WTC11 (cell line): ENCODE data around the gene CRTC2. TPM values are rescaled to one million over a fixed set of nuclear protein-coding genes. Genes with fewer than 3 reads are reported as not detected.
A peak's percentile ranks its signal among the peaks of the same experiment; 100 is the strongest.

Source experiments
- CDX4 ChIP-seq: fragments of 250-450 bp; sonication (Bioruptor Pico); IDR thresholded peaks from 2 replicates; pipeline ENCODE4 v1.9.0; 2021; ENCODE audit warnings: moderate library complexity, mild to moderate bottlenecking, inconsistent platforms, borderline replicate concordance
- CTCF ChIP-seq: fragments of 200-600 bp; IDR thresholded peaks from 2 replicates; pipeline ENCODE4 v1.8.0; 2022; ENCODE audit warnings: antibody characterized with exemption
- E2F1 ChIP-seq: sonication (generic); formaldehyde crosslinking; IDR thresholded peaks from 2 replicates; pipeline ENCODE4 v1.8.0; 2022; ENCODE audit warnings: mild to moderate bottlenecking, missing genetic modification reagents
- E2F5 ChIP-seq: sonication (generic); formaldehyde crosslinking; IDR thresholded peaks from 2 replicates; pipeline ENCODE4 v1.8.1; 2022; ENCODE audit warnings: mild to moderate bottlenecking, moderate library complexity, missing genetic modification reagents
- EMX1 ChIP-seq: fragments of 250-450 bp; sonication (Bioruptor Pico); IDR thresholded peaks from 2 replicates; pipeline ENCODE4 v1.8.0; 2021; ENCODE audit warnings: mild to moderate bottlenecking
- FOXJ3 ChIP-seq: sonication (generic); formaldehyde crosslinking; IDR thresholded peaks from 2 replicates; pipeline ENCODE4 v1.9.0; 2021; ENCODE audit warnings: missing genetic modification reagents, mild to moderate bottlenecking, borderline replicate concordance
- FOXP1 ChIP-seq: sonication (generic); formaldehyde crosslinking; IDR thresholded peaks from 2 replicates; pipeline ENCODE4 v1.8.0; 2022; ENCODE audit warnings: missing genetic modification reagents, mild to moderate bottlenecking, moderate library complexity, borderline replicate concordance
- GABPB1 ChIP-seq: sonication (generic); formaldehyde crosslinking; IDR thresholded peaks from 2 replicates; pipeline ENCODE4 v1.8.1; 2023; ENCODE audit warnings: mild to moderate bottlenecking, missing genetic modification reagents
- HMGXB4 ChIP-seq: sonication (generic); formaldehyde crosslinking; IDR thresholded peaks from 2 replicates; pipeline ENCODE4 v1.8.1; 2023; ENCODE audit warnings: mild to moderate bottlenecking, moderate library complexity, missing genetic modification reagents
- JAZF1 ChIP-seq: fragments of 250-450 bp; sonication (Bioruptor Pico); IDR thresholded peaks from 2 replicates; pipeline ENCODE4 v1.9.0; 2021; ENCODE audit warnings: moderate library complexity, mild to moderate bottlenecking, inconsistent platforms
- NFE2L1 ChIP-seq: sonication (generic); formaldehyde crosslinking; IDR thresholded peaks from 2 replicates; pipeline ENCODE4 v1.8.1; 2023; ENCODE audit warnings: missing genetic modification reagents
- NFYB ChIP-seq: sonication (generic); formaldehyde crosslinking; conservative IDR thresholded peaks from 2 replicates; pipeline ENCODE4 v1.8.0; 2022; ENCODE audit warnings: low read depth, missing genetic modification reagents
- NR1H2 ChIP-seq: sonication (generic); formaldehyde crosslinking; IDR thresholded peaks from 2 replicates; pipeline ENCODE4 v1.9.0; 2021; ENCODE audit warnings: mild to moderate bottlenecking, moderate library complexity, missing genetic modification reagents
- OVOL2 ChIP-seq: fragments of 250-450 bp; sonication (Bioruptor Pico); IDR thresholded peaks from 2 replicates; pipeline ENCODE4 v1.9.0; 2021; ENCODE audit warnings: mild to moderate bottlenecking, borderline replicate concordance
- SMAD4 ChIP-seq: sonication (generic); formaldehyde crosslinking; IDR thresholded peaks from 2 replicates; pipeline ENCODE4 v1.8.0; 2022; ENCODE audit warnings: mild to moderate bottlenecking, missing genetic modification reagents
- SP1 ChIP-seq: sonication (generic); formaldehyde crosslinking; conservative IDR thresholded peaks from 2 replicates; pipeline ENCODE4 v1.8.1; 2022; ENCODE audit warnings: missing genetic modification reagents
- ZBTB43 ChIP-seq: sonication (generic); formaldehyde crosslinking; IDR thresholded peaks from 2 replicates; pipeline ENCODE4 v1.8.1; 2023; ENCODE audit warnings: mild to moderate bottlenecking, missing genetic modification reagents
- ZNF138 ChIP-seq: sonication (generic); formaldehyde crosslinking; conservative IDR thresholded peaks from 2 replicates; pipeline ENCODE4 v1.8.1; 2022; ENCODE audit warnings: mild to moderate bottlenecking, moderate library complexity, missing genetic modification reagents
- ZNF317 ChIP-seq: sonication (generic); formaldehyde crosslinking; IDR thresholded peaks from 2 replicates; pipeline ENCODE4 v1.8.1; 2023; ENCODE audit warnings: low read depth, mild to moderate bottlenecking, moderate library complexity, missing genetic modification reagents, borderline replicate concordance
- ZNF396 ChIP-seq: fragments of 250-450 bp; sonication (Bioruptor Pico); IDR thresholded peaks from 2 replicates; pipeline ENCODE4 v1.8.0; 2021; ENCODE audit warnings: mild to moderate bottlenecking, moderate library complexity, borderline replicate concordance
- ZNF512 ChIP-seq: sonication (generic); formaldehyde crosslinking; IDR thresholded peaks from 2 replicates; pipeline ENCODE4 v1.8.1; 2022; ENCODE audit warnings: missing genetic modification reagents, borderline replicate concordance
- ZNF532 ChIP-seq: fragments of 250-450 bp; sonication (Bioruptor Pico); IDR thresholded peaks from 2 replicates; pipeline ENCODE4 v1.9.0; 2021; ENCODE audit warnings: mild to moderate bottlenecking, borderline replicate concordance
- total RNA-seq: library from RNA; stranded (reverse); gene quantifications from 3 replicates; pipeline ENCODE4 v1.2.3, GENCODE V29; 2021

Gene CRTC2
- total RNA-seq, 1 experiment from 2014 or later = 43.7 TPM

GRCh38 chr1:153963030-153963849, 4.8 kb upstream of the CRTC2 start, which contains the start of gene SLC39A1 (continued):
- TF ChIP-seq E2F5 = 0 out of 2 replicates have a peak, but pooled peaks have one; percentile 56
- 0 out of 2 replicates have a peak, but pooled peaks have one; percentile 30 for TF ChIP-seq ZBTB43 (CRISPR knock-in tag)
- TF ChIP-seq E2F1 = no peak
- TF ChIP-seq NR1H2 (CRISPR knock-in tag) = no peak
- TF ChIP-seq CTCF = no peak
- TF ChIP-seq HMGXB4 (CRISPR knock-in tag) = 0 out of 2 replicates have a peak, but pooled peaks have one; percentile 46
- 0 out of 2 replicates have a peak, but pooled peaks have one; percentile 23 for TF ChIP-seq NFE2L1 (CRISPR knock-in tag)
- no peak for TF ChIP-seq ZNF396 (CRISPR knock-in tag)
- no peak for TF ChIP-seq SMAD4 (CRISPR knock-in tag)
- TF ChIP-seq JAZF1 (CRISPR knock-in tag) = no peak
- TF ChIP-seq CDX4 = no peak
- TF ChIP-seq SP1 (CRISPR knock-in tag) = peak; percentile 80
- TF ChIP-seq ZNF317 (CRISPR knock-in tag) = no peak
- no peak for TF ChIP-seq ZNF512
- 0 out of 2 replicates have a peak, but pooled peaks have one; percentile 80 for TF ChIP-seq FOXP1 (CRISPR knock-in tag)
- TF ChIP-seq GABPB1 = no peak
- TF ChIP-seq OVOL2 (CRISPR knock-in tag) = no peak
- TF ChIP-seq NFYB (CRISPR knock-in tag) = peak; percentile 85
- no peak for TF ChIP-seq EMX1
- TF ChIP-seq ZNF138 (CRISPR knock-in tag) = no peak
- no peak for TF ChIP-seq FOXJ3 (CRISPR knock-in tag)
- no peak for TF ChIP-seq ZNF532
